ENCODE data around the gene GLIS1. TPM values are rescaled to one million over a fixed set of nuclear protein-coding genes. Genes with fewer than 3 reads are reported as not detected.

The GLIS1 gene
- total RNA-seq, 1 donor from 2014 or later = 0.16 TPM

GRCh38 chr1:53736290-53736689 is 2.7 kb downstream of the GLIS1 start:
- no peak for DNase-seq
- Histone ChIP-seq H3K4me3 (no peak overlapping the region), H3K36me3 (no peaks in the 10 kb centered on the region), H3K27ac (replicated peaks) (no peak overlapping the region), H3K9me3 (replicated peaks) (no peaks in the 10 kb centered on the region), H3K4me1 (peaks cover 24% of the 10 kb centered on the region), H3K27me3 (ENCODE audit: low read depth) (peaks cover 88% of the 10 kb centered on the region)
- no peak for TF ChIP-seq CTCF (IDR thresholded peaks at IDR 0.05; ENCODE audit: borderline replicate concordance)
- intact Hi-C loops (cut with micrococcal nuclease) = no loop called here

- Histone ChIP-seq H3K4me1 (peaks cover 24% of the 10 kb centered on the region), H3K27me3 (ENCODE audit: low read depth) (peaks cover 88% of the 10 kb centered on the region), H3K27ac (replicated peaks) (no peak overlapping the region), H3K9me3 (replicated peaks) (no peaks in the 10 kb centered on the region), H3K36me3 (no peaks in the 10 kb centered on the region), H3K4me3 (no peak overlapping the region)
- intact Hi-C loops (cut with micrococcal nuclease) = no loop called here
- DNase-seq = no peak
- no peak for TF ChIP-seq CTCF (IDR thresholded peaks at IDR 0.05; ENCODE audit: borderline replicate concordance)
Observed at GRCh38 chr1:53735681-53736080, 3.3 kb downstream of the GLIS1 start.

DNA sequence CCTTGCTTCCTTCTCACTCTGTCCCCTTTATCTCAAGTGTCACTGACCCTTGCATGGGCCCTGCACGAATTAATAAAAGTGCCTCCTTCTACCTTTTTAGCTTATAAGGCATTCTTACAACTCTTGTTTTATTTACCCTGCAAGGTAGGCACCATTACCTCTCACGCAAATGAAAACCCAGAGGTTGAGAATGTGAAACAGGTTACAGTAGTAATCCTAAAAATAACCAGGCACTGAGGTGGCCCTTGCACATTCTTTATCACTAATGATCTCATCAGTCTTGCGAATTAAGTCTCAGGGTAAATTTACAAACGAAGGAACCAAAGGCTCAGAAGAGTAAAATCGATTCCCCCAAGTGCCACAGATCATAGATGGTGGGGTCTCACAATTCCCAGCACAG is 3.7 kb downstream of the GLIS1 start:
- TF ChIP-seq CTCF (IDR thresholded peaks at IDR 0.05; ENCODE audit: borderline replicate concordance) = no peak
- Histone ChIP-seq H3K4me3 (no peak overlapping the region), H3K36me3 (no peaks in the 10 kb centered on the region), H3K27me3 (ENCODE audit: low read depth) (peaks cover 88% of the 10 kb centered on the region), H3K4me1 (peaks cover 24% of the 10 kb centered on the region), H3K9me3 (replicated peaks) (no peaks in the 10 kb centered on the region), H3K27ac (replicated peaks) (no peak overlapping the region)
- no peak for DNase-seq
- intact Hi-C loops (cut with micrococcal nuclease) = no loop called here

GRCh38 chr1:53734650-53735211 is 4.2 kb downstream of the GLIS1 start:
- no peak overlapping the region for H3K4me3 ChIP-seq
- intact Hi-C loops (cut with micrococcal nuclease) = no loop called here
- H3K27ac ChIP-seq (replicated peaks) = no peak overlapping the region
- TF ChIP-seq CTCF (IDR thresholded peaks at IDR 0.05; ENCODE audit: borderline replicate concordance) = no peak
- DNase-seq = no peak
- H3K27me3 ChIP-seq (ENCODE audit: low read depth) = peaks cover 84% of the 10 kb centered on the region
- H3K9me3 ChIP-seq (replicated peaks) = no peaks in the 10 kb centered on the region
- peaks cover 20% of the 10 kb centered on the region for H3K4me1 ChIP-seq
- no peaks in the 10 kb centered on the region for H3K36me3 ChIP-seq

DNA sequence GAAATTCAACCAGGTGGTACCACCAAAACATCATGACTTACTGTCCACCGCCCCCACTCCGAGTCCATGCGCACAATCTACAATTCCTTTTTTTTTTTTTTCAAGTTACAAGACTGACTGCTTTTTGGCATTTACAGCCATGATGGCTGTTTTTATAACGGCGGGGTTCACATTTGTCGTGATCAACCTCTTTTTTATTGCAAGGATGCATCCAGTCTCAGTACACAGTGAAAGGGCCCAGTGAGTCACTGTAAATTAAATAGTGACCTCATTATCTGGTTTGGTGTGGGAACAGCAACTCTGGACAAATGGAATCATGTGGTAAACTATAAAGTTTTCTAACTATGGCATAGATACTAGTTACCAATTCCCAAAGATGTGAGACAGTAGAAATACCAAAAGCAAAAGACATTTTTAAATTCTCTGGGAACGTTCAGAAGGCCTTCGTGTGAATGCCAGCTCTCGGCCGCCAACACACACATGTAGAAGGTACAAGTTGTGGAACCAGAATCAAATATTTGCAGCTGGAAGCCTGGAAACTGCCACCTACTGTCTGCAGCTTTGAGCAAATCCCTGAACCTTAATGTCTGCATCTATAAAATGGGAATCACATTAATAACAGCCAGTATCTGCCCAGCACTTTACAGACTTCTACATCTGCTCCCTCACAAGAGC is 4.9 kb downstream of the GLIS1 start:
- TF ChIP-seq CTCF (IDR thresholded peaks at IDR 0.05; ENCODE audit: borderline replicate concordance) = no peak
- no peak for DNase-seq
- H3K9me3 ChIP-seq (replicated peaks) = no peaks in the 10 kb centered on the region
- peaks cover 78% of the 10 kb centered on the region for H3K27me3 ChIP-seq (ENCODE audit: low read depth)
- no peak overlapping the region for H3K27ac ChIP-seq (replicated peaks)
- intact Hi-C loops (cut with micrococcal nuclease) = no loop called here
- no peak overlapping the region for H3K4me3 ChIP-seq
- H3K4me1 ChIP-seq = peaks cover 15% of the 10 kb centered on the region
- H3K36me3 ChIP-seq = no peaks in the 10 kb centered on the region
